SJCRH30 (cell line): ENCODE results near the gene TMEM154. TPM values are rescaled to one million over a fixed set of nuclear protein-coding genes. Genes with fewer than 3 reads are reported as not detected.
A peak's percentile ranks its signal among the peaks of the same experiment; 100 is the strongest.

ENCODE experiments used
- DNase-seq, 2 experiments: peaks; one replicate each; pipeline ENCODE4 v3.0.0-alpha.2; 2015 to 2020
- H3K27ac ChIP-seq: fragments of 250-450 bp; sonication (Bioruptor Pico); 2 replicates; pipeline ENCODE4 v1.5.1; 2020; ENCODE audit warnings: mild to moderate bottlenecking, moderate library complexity
- H3K27me3 ChIP-seq: fragments of 250-450 bp; sonication (Bioruptor Pico); 2 replicates; pipeline ENCODE4 v1.5.1; 2020; ENCODE audit warnings: mild to moderate bottlenecking, moderate library complexity
- H3K36me3 ChIP-seq: fragments of 250-450 bp; sonication (Bioruptor Pico); 2 replicates; pipeline ENCODE4 v1.5.1; 2020; ENCODE audit warnings: mild to moderate bottlenecking, moderate library complexity
- H3K4me1 ChIP-seq: fragments of 250-450 bp; sonication (Bioruptor Pico); 2 replicates; pipeline ENCODE4 v1.5.1; 2020; ENCODE audit warnings: mild to moderate bottlenecking, moderate library complexity
- H3K4me3 ChIP-seq: fragments of 250-450 bp; sonication (Bioruptor Pico); 2 replicates; pipeline ENCODE4 v1.5.1; 2020; ENCODE audit warnings: mild to moderate bottlenecking, moderate library complexity
- H3K9me3 ChIP-seq: fragments of 250-450 bp; sonication (Bioruptor Pico); replicated peaks from 2 replicates; pipeline ENCODE4 v1.5.1; 2020; ENCODE audit warnings: mild to moderate bottlenecking, moderate library complexity
- total RNA-seq: library from RNA; depleted of rRNA; stranded (reverse); fragments of >200 nt; shearing (Covaris generic); gene quantifications from 2 replicates; pipeline ENCODE4 v1.2.3, GENCODE V29; 2014

Gene TMEM154
- total RNA-seq, 1 experiment from 2014 or later, result 0.08 TPM

- no peaks in the 10 kb centered on the region for H3K36me3 ChIP-seq
- H3K4me3 ChIP-seq, result no peak overlapping the region
- H3K27me3 ChIP-seq, result no peaks in the 10 kb centered on the region
- no peak for DNase-seq
- no peak overlapping the region for H3K27ac ChIP-seq
- H3K9me3 ChIP-seq, result no peaks in the 10 kb centered on the region
- no peaks in the 10 kb centered on the region for H3K4me1 ChIP-seq
Measured at GRCh38 chr4:152705903-152706302, 26.1 kb upstream of the TMEM154 start.

- no peaks in the 10 kb centered on the region for H3K36me3 ChIP-seq
- no peaks in the 10 kb centered on the region for H3K27me3 ChIP-seq
- no peak overlapping the region for H3K27ac ChIP-seq
- no peak for DNase-seq
- no peaks in the 10 kb centered on the region for H3K9me3 ChIP-seq
- H3K4me1 ChIP-seq, result peaks cover 6% of the 10 kb centered on the region; the same call in 1 of the 2 replicates
- H3K4me3 ChIP-seq, result no peak overlapping the region
Measured at GRCh38 chr4:152704788-152705187, 25.0 kb upstream of the TMEM154 start.

- H3K4me1 ChIP-seq, result peaks cover 21% of the 10 kb centered on the region
- no peaks in the 10 kb centered on the region for H3K36me3 ChIP-seq
- no peak overlapping the region; the same call in 1 of the 2 replicates for H3K27ac ChIP-seq
- peak; percentile 23 to 49 for DNase-seq
- no peak overlapping the region for H3K4me3 ChIP-seq
- no peaks in the 10 kb centered on the region for H3K9me3 ChIP-seq
- H3K27me3 ChIP-seq, result no peaks in the 10 kb centered on the region
Measured at GRCh38 chr4:152700151-152700550, 20.4 kb upstream of the TMEM154 start.

- Histone ChIP-seq H3K27me3 (no peaks in the 10 kb centered on the region), H3K36me3 (no peaks in the 10 kb centered on the region), H3K4me1 (peaks cover 21% of the 10 kb centered on the region), H3K9me3 (no peaks in the 10 kb centered on the region), H3K4me3 (no peak overlapping the region), H3K27ac (no peak overlapping the region)
- DNase-seq, result no peak
Measured at GRCh38 chr4:152699313-152699712, 19.5 kb upstream of the TMEM154 start.

GRCh38 chr4:152698089-152698499 is 18.3 kb upstream of the TMEM154 start:
- H3K36me3 ChIP-seq, result no peaks in the 10 kb centered on the region
- no peak overlapping the region for H3K27ac ChIP-seq
- DNase-seq, result no peak
- no peak overlapping the region for H3K4me3 ChIP-seq
- no peaks in the 10 kb centered on the region for H3K9me3 ChIP-seq
- H3K27me3 ChIP-seq, result no peaks in the 10 kb centered on the region
- peaks cover 21% of the 10 kb centered on the region for H3K4me1 ChIP-seq

- Histone ChIP-seq H3K27ac (peak overlapping the region; percentile 58), H3K9me3 (no peaks in the 10 kb centered on the region), H3K4me1 (peaks cover 21% of the 10 kb centered on the region), H3K27me3 (no peaks in the 10 kb centered on the region), H3K4me3 (no peak overlapping the region), H3K36me3 (no peaks in the 10 kb centered on the region)
- no peak for DNase-seq
Measured at GRCh38 chr4:152697284-152698088, 17.7 kb upstream of the TMEM154 start.

GRCh38 chr4:152696764-152697261 is 17.0 kb upstream of the TMEM154 start:
- Histone ChIP-seq H3K4me1 (peaks cover 21% of the 10 kb centered on the region), H3K4me3 (no peak overlapping the region), H3K27ac (peak overlapping the region; percentile 58), H3K36me3 (no peaks in the 10 kb centered on the region), H3K9me3 (no peaks in the 10 kb centered on the region), H3K27me3 (no peaks in the 10 kb centered on the region)
- DNase-seq, result peak; percentile 65 to 84

GRCh38 chr4:152693871-152694270 is 14.1 kb upstream of the TMEM154 start:
- no peak overlapping the region for H3K27ac ChIP-seq
- peaks cover 16% of the 10 kb centered on the region for H3K4me1 ChIP-seq
- no peak overlapping the region for H3K4me3 ChIP-seq
- H3K9me3 ChIP-seq, result no peaks in the 10 kb centered on the region
- no peaks in the 10 kb centered on the region for H3K27me3 ChIP-seq
- H3K36me3 ChIP-seq, result no peaks in the 10 kb centered on the region
- DNase-seq, result no peak

- Histone ChIP-seq H3K27me3 (no peaks in the 10 kb centered on the region), H3K9me3 (no peaks in the 10 kb centered on the region), H3K4me1 (peaks cover 9% of the 10 kb centered on the region; the same call in 1 of the 2 replicates), H3K27ac (no peak overlapping the region), H3K4me3 (no peak overlapping the region), H3K36me3 (no peaks in the 10 kb centered on the region)
- no peak for DNase-seq
Measured at GRCh38 chr4:152691761-152692160, 12.0 kb upstream of the TMEM154 start.

- no peak for DNase-seq
- Histone ChIP-seq H3K27me3 (no peaks in the 10 kb centered on the region), H3K4me3 (no peak overlapping the region), H3K9me3 (no peaks in the 10 kb centered on the region), H3K27ac (no peak overlapping the region), H3K4me1 (peaks cover 1% of the 10 kb centered on the region; the same call in 1 of the 2 replicates), H3K36me3 (no peaks in the 10 kb centered on the region)
Measured at GRCh38 chr4:152690706-152691651, 11.2 kb upstream of the TMEM154 start.

- no peaks in the 10 kb centered on the region for H3K4me1 ChIP-seq
- H3K27ac ChIP-seq, result no peak overlapping the region
- no peak overlapping the region for H3K4me3 ChIP-seq
- no peaks in the 10 kb centered on the region for H3K9me3 ChIP-seq
- no peaks in the 10 kb centered on the region for H3K36me3 ChIP-seq
- H3K27me3 ChIP-seq, result no peaks in the 10 kb centered on the region
- DNase-seq, result no peak
Measured at GRCh38 chr4:152689615-152690501, 10.1 kb upstream of the TMEM154 start.

- Histone ChIP-seq H3K27me3 (no peaks in the 10 kb centered on the region), H3K4me3 (no peak overlapping the region), H3K27ac (no peak overlapping the region), H3K9me3 (no peaks in the 10 kb centered on the region), H3K4me1 (no peaks in the 10 kb centered on the region), H3K36me3 (no peaks in the 10 kb centered on the region)
- DNase-seq, result no peak
Measured at GRCh38 chr4:152687974-152688599, 8.3 kb upstream of the TMEM154 start.

GRCh38 chr4:152686452-152687013 is 6.7 kb upstream of the TMEM154 start:
- no peak overlapping the region for H3K27ac ChIP-seq
- no peaks in the 10 kb centered on the region for H3K36me3 ChIP-seq
- H3K9me3 ChIP-seq, result no peaks in the 10 kb centered on the region
- no peaks in the 10 kb centered on the region for H3K4me1 ChIP-seq
- no peaks in the 10 kb centered on the region for H3K27me3 ChIP-seq
- no peak for DNase-seq
- H3K4me3 ChIP-seq, result no peak overlapping the region
